Esophagus squamous epithelium (tissue), 5 donors: ENCODE results near the gene DHRS7. TPM values are rescaled to one million over a fixed set of nuclear protein-coding genes. Genes with fewer than 3 reads are reported as not detected.

ENCODE experiments used
- DNase-seq: peaks from one replicate; lab custom pipeline; 2025; lab: John Stamatoyannopoulos, UW
- H3K27ac ChIP-seq, 4 donors: fragments of 200-600 bp; sonication (generic); one replicate each; pipeline ENCODE4 v1.5.1; 2016 to 2019; ENCODE audit warnings: mild to moderate bottlenecking in 1 of 4
- H3K27me3 ChIP-seq, 4 donors: fragments of 200-600 bp; sonication (generic); 1 replicate in 3 of 4; 2 replicates in 1 of 4; pipeline versions ENCODE4 v1.5.1 to v1.6.0; 2017 to 2021; ENCODE audit warnings: antibody characterized with exemption in 1 of 4
- H3K36me3 ChIP-seq, 3 donors: fragments of 200-600 bp; sonication (generic); one replicate each; pipeline ENCODE4 v1.5.1; 2016 to 2019
- H3K4me1 ChIP-seq, 3 donors: fragments of 200-600 bp; sonication (generic); one replicate each; pipeline ENCODE4 v1.5.1; 2017 to 2019
- H3K4me3 ChIP-seq, 4 donors: fragments of 200-600 bp; sonication (generic); 1 replicate in 3 of 4; 2 replicates in 1 of 4; pipeline ENCODE4 v1.5.1; 2016 to 2019; ENCODE audit warnings: mild to moderate bottlenecking in 2 of 4, moderate library complexity in 1 of 4
- H3K9me3 ChIP-seq, 3 donors: fragments of 200-600 bp; sonication (generic); one replicate each; pipeline ENCODE4 v1.5.1; 2016 to 2019
- CTCF ChIP-seq, 6 experiments: fragments of 450-650 bp in 4 of 6; fragments of 200-600 bp in 2 of 6; sonication (generic) in 2 of 6; IDR thresholded peaks; one replicate each; pipeline ENCODE4 v1.5.1; 2016 to 2019; ENCODE audit warnings: antibody characterized with exemption in 6 of 6, mild to moderate bottlenecking in 4 of 6, moderate library complexity in 4 of 6
- POLR2A ChIP-seq, 4 donors: fragments of 450-650 bp; IDR thresholded peaks; one replicate each; pipeline ENCODE4 v1.6.1; 2017; ENCODE audit warnings: antibody characterized with exemption in 4 of 4, mild to moderate bottlenecking in 4 of 4, moderate library complexity in 3 of 4
- WGBS, 2 donors: methylation state at CpG; one replicate each; pipeline ENCODE4 v1.1.5; 2018; 5-methylcytosine and 5-hydroxymethylcytosine counted together
- intact Hi-C: fragments of 100-400 bp; cut with DNase I; formaldehyde crosslinking; loops from one replicate; pipeline ENCODE4 v1.15.0; 2022
- total RNA-seq, 4 donors: library from RNA; depleted of rRNA; stranded (reverse); fragments of >200 nt; gene quantifications; one replicate each; pipeline ENCODE4 v1.1.0, GENCODE V29; 2016
- donor health status: DM: yes; HTN: yes; CAD: no.

The DHRS7 gene
- total RNA-seq, 4 donors from 2014 or later = 43.1 to 82.0 (median 60.1) TPM

GRCh38 chr14:60164404-60164711 lies 840 bp downstream of the DHRS7 start:
- intact Hi-C loops = loop anchor here (10.0 kb wide), 1 partner anchor 70 kb away; the partner anchor contains the start of gene PCNX4
- H3K9me3 ChIP-seq = no peaks in the 10 kb centered on the region
- peak overlapping the region; percentile 91 to 97 (median 95) for H3K27ac ChIP-seq
- 9 to 15% methylated on average over 5 of the region's 5 CpGs for WGBS, 2 donors
- TF ChIP-seq POLR2A (IDR thresholded peaks at IDR 0.05) (no peak), CTCF (IDR thresholded peaks at IDR 0.05) (no peak)
- peak overlapping the region; percentile 72 to 89 (median 82) for H3K4me3 ChIP-seq
- no peak for DNase-seq
- H3K4me1 ChIP-seq = peaks cover 9 to 57% (median 18%) of the 10 kb centered on the region in 3 donors
- no peaks in the 10 kb centered on the region for H3K36me3 ChIP-seq
- no peaks in the 10 kb centered on the region for H3K27me3 ChIP-seq

GRCh38 chr14:60163693-60164092 lies 1.5 kb downstream of the DHRS7 start:
- DNase-seq = no peak
- Histone ChIP-seq H3K27me3 (no peaks in the 10 kb centered on the region), H3K36me3 (no peaks in the 10 kb centered on the region), H3K4me1 (peaks cover 9 to 57% (median 18%) of the 10 kb centered on the region in 3 donors), H3K27ac (peak overlapping the region in 1 of 4 donors; percentile 97), H3K4me3 (peak overlapping the region in 2 of 4 donors; percentile 84 to 89), H3K9me3 (no peaks in the 10 kb centered on the region)
- no peak for TF ChIP-seq POLR2A (IDR thresholded peaks at IDR 0.05)
- TF ChIP-seq CTCF (IDR thresholded peaks at IDR 0.05) = no peak
- 69 to 74% methylated on average over 6 of the region's 6 CpGs for WGBS, 2 donors
- intact Hi-C loops = loop anchor here (10.0 kb wide), 1 partner anchor 69 kb away; the partner anchor contains the start of gene PCNX4

GRCh38 chr14:60161196-60162107 lies 3.7 kb downstream of the DHRS7 start:
- Histone ChIP-seq H3K27me3 (no peaks in the 10 kb centered on the region), H3K4me3 (no peak overlapping the region), H3K27ac (peak overlapping the region; percentile 1 to 61 (median 53)), H3K36me3 (no peaks in the 10 kb centered on the region), H3K4me1 (peaks cover 9 to 55% (median 17%) of the 10 kb centered on the region in 3 donors), H3K9me3 (no peaks in the 10 kb centered on the region)
- intact Hi-C loops = loop anchor here (10.0 kb wide), 1 partner anchor 67 kb away; the partner anchor contains the start of gene PCNX4
- WGBS, 2 donors = 46 to 60% methylated on average over 2 of the region's 2 CpGs
- TF ChIP-seq POLR2A (IDR thresholded peaks at IDR 0.05) (no peak), CTCF (IDR thresholded peaks at IDR 0.05) (no peak)
- DNase-seq = no peak

GRCh38 chr14:60160422-60160821 lies 4.8 kb downstream of the DHRS7 start:
- Histone ChIP-seq H3K4me1 (peaks cover 4 to 45% (median 7%) of the 10 kb centered on the region in 3 donors), H3K27ac (no peak overlapping the region), H3K4me3 (no peak overlapping the region), H3K27me3 (no peaks in the 10 kb centered on the region), H3K9me3 (no peaks in the 10 kb centered on the region), H3K36me3 (peaks cover 0 to 4% (median 0%) of the 10 kb centered on the region in 3 donors)
- intact Hi-C loops = loop anchor here (10.0 kb wide), 1 partner anchor 66 kb away; the partner anchor contains the start of gene PCNX4
- no peak for DNase-seq
- TF ChIP-seq CTCF (IDR thresholded peaks at IDR 0.05) = no peak
- no peak for TF ChIP-seq POLR2A (IDR thresholded peaks at IDR 0.05)
- WGBS, 2 donors = 83 to 85% methylated on average over 7 of the region's 7 CpGs

GRCh38 chr14:60154671-60155070 lies 10.5 kb downstream of the DHRS7 start:
- Histone ChIP-seq H3K9me3 (no peaks in the 10 kb centered on the region), H3K27ac (no peak overlapping the region), H3K27me3 (no peaks in the 10 kb centered on the region), H3K4me3 (no peak overlapping the region), H3K4me1 (peaks cover 0 to 20% (median 8%) of the 10 kb centered on the region in 3 donors), H3K36me3 (peaks cover 0 to 44% (median 7%) of the 10 kb centered on the region in 3 donors)
- intact Hi-C loops = no loop called here
- 81 to 85% methylated on average over 2 of the region's 2 CpGs for WGBS, 2 donors
- TF ChIP-seq POLR2A (IDR thresholded peaks at IDR 0.05) (no peak), CTCF (IDR thresholded peaks at IDR 0.05) (no peak)
- no peak for DNase-seq
